Posterior vena cava (tissue), 2 donors: ENCODE results near the gene SYTL3. TPM values are rescaled to one million over a fixed set of nuclear protein-coding genes. Genes with fewer than 3 reads are reported as not detected.

Experiments used
- DNase-seq: peaks from one replicate; pipeline ENCODE4 v3.0.0-alpha.2; 2020; ENCODE audit warnings: low spot score
- intact Hi-C, 2 donors: fragments of 100-400 bp; cut with DNase I; formaldehyde crosslinking; loops; one replicate each; pipeline versions ENCODE4 v1.14.1 to v1.14.2; 2022 to 2023
- total RNA-seq, 2 donors: library from RNA; stranded (reverse); fragmentation: NEBNext Ultra II Directional; extraction: Animal tissue kit (Norgen Biotek cat#: 25700); gene quantifications; one replicate each; pipeline ENCODE4 v1.2.1, GENCODE V29; 2021
- donor health status: DM: yes; HTN: yes; CAD: no.
- donor health status: DM: yes; HTN: yes; CAD: no.

SYTL3 gene
- total RNA-seq, 2 donors from 2014 or later = 2.0 to 6.5 TPM

DNA sequence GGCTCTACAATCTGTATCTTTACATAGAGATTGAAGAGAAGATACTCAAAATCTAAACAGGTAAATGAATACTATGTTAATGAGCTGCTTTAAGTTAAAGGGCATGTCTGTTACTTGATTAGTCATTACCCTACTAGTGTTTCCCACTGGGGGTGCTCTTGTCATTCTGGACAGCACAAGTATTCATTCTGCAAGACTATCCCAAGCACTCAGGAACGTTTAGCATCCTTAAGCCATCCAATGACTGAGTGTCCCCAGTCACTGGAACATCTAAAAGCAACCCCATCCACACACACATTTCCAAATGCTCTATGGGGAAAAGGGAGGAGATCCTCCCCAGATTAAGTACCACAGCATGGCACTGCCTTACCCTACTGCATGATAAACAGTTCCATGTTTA, 143.6 kb downstream of the SYTL3 start:
- intact Hi-C loops = no loop called here

GRCh38 chr6:158795516-158795915, 145.7 kb downstream of the SYTL3 start:
- intact Hi-C loops = no loop called here
- DNase-seq = no peak

More for the DNA sequence above, 143.6 kb downstream of the SYTL3 start:
- DNase-seq = no peak

DNA sequence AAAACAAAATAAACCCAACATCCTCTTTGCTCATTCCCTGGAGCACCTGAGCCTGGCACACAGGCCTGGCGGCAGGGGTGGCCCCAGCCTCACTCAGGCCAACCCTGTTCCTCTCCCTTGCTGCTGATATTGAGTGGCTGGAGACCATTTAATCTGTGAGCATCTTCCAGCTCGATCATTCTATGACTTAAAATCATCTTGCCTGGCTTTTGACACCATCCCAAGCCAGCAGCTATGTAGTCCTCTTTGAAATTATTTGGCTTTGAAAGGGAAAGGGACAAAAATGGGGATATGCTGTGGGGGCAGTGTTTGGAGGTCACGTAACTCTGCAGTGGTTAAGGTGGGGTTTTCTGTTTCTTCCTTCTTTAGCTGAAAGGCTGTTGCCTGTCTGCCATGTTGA, 146.5 kb downstream of the SYTL3 start:
- no peak for DNase-seq
- intact Hi-C loops = no loop called here

- DNase-seq = no peak
- intact Hi-C loops = no loop called here
Observed at GRCh38 chr6:158797331-158798310, 147.8 kb downstream of the SYTL3 start.

DNA sequence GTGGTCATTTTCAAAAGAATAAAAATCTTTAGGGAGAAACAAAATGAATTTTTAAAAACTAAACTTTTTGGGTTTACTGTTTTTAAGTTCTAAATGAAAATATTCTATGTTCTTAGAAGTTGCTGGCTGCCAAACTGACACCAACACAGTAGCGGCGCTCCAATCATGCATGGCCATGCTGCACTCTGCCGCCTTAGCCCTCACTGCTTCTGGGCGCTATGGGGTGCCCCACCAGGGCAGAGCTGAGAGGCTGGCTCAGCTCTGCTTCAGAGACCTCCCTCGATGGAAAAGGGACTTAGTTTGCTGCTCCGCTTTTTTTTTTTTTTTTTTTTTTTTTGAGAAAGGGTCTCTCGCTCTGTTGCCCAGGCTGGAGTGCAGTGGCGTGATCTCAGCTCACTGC, 148.5 kb downstream of the SYTL3 start:
- intact Hi-C loops = no loop called here
- no peak for DNase-seq

DNA sequence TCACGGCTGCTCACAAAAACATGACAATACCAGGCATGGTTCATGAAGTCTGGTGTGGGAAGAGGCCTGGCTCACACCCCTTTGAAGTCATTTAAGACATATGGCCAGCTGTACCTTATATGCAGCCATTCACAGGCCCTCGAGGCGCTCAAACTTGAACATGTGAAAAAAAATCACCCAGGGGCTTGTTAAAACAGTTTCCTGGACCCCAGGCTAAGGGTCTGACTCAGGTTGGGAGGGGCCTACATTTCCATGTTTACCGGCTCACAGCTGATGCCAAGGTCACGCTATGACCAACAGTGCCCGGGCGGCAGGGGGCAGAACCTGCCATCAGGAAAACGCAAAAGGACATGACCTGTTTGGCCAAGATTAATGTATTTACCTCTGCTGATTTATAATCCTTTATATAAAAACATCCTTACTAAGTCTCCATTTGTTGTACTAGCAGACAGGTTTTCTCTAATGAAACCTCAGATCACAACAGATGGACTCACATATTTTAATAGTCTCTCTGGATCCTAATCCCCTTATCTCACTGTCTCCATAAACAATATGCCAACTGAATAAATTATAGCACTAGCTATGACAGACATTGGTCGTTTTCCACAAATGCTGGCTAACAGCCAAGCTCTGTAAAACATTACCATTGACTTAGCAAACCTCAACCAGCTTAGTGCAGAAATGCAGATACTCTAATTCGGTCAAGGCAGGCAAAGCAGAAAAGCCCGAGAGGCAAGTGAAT, 149.4 kb downstream of the SYTL3 start:
- intact Hi-C loops = no loop called here
- no peak for DNase-seq

- DNase-seq = no peak
- intact Hi-C loops = loop anchor here in 1 of 2 donors (1.0 kb wide), 1 partner anchor 29 kb away; no protein-coding TSS in a partner anchor
Observed at GRCh38 chr6:158801655-158802294, 151.9 kb downstream of the SYTL3 start.

GRCh38 chr6:158803733-158804143, 153.9 kb downstream of the SYTL3 start:
- no peak for DNase-seq
- intact Hi-C loops = no loop called here

DNA sequence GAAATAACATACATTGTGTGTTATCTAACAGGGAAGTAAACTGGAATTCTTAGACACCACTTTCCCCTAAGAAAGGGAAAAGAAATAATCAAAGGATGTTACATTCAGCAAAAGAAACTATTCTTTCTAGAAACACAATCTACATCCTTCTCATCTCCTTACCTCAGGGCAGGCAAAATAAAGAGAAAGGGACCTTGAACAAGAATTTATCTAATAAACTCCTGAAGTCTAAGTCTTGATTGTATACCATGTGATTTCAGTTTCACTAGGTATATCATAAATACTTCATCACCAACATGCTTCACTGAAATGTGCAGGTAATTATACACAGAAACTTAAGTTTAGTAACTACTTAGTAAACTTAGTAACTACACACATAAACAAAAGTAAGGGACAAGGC, 154.4 kb downstream of the SYTL3 start:
- DNase-seq = no peak
- intact Hi-C loops = no loop called here

DNA sequence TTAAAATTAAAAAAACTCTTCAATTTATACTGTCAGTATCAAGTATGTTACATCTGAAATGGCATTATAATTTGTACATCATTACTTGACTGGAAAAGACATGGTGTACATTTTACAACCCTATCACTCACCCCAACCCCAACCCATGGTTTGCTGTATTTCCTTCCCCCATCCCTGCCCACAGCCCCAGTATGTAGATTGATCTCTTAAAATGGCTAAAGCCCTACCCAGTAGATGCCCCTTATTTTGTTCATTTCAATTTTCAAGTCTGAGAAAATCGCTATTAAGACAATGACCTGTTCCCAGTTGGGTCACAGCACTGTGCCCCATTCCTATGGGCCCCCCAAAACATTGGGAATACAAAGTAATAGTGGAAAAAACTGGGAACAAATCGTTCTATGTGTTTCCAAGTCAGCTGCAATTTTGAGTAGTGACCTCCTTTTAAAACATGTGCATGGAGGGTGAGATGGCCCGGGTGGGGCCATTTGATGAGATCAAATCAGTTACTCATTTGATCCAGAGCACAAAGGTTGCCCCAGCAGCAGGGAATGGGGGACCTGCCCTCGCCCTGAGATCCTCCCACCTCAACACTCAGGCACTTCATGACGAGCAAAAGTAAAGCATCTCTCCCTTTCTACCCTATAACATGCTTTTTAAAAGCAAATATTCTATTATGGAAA, 156.0 kb downstream of the SYTL3 start:
- no peak for DNase-seq
- intact Hi-C loops = no loop called here

- intact Hi-C loops = no loop called here
- DNase-seq = no peak
Observed at GRCh38 chr6:158807515-158808441, 157.9 kb downstream of the SYTL3 start.

DNA sequence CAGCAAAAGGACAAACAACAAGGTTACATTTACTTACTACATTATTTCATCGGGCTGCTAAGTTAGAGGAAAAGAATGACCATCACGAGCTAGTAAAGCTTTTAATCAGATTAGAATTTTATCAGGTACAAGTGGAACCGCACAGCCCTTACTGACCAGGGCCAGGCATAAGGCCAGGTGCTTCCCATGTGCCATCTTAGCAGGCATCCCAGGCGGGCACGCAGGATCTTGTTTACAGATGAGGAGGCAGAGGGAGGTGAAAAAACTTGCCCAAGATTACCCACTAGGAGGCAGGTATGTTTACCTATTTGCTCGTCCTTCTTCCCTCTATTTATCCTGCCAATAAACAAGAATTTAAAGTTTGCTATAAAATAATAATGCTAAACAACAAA, 158.6 kb downstream of the SYTL3 start:
- no peak for DNase-seq
- intact Hi-C loops = no loop called here

DNA sequence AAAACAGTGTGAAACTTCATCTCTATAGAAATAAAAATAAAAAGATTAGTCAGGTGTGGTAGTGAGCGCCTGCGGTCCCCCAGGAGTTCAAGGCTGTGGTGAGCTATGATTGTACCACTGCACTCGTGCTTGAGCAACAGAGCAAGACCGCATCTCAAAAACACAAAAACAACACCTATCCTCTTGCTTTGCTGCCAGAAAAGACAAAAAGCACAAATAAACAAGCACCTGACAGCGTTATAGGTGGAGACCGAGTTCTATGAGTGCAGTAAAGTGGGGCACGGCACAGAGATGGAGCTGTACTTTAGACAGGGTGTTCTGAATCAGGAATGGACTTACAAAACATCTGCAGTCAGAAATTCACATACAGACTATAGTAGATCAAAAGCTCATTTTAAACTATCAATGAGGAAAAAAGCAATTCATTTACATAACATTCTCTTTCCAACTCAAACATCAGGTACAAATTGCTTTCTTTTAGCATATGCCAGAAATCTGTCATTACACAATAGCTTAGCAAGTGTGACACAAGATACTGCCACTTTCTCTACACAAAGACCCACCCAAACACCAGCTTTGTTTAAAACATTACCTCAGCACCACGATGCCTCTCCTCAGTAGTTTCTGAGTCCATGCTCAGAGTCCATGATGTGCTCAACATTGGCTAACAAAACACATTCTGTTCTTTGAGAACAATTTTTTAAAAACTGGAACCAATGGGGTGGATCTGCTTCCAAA, 159.3 kb downstream of the SYTL3 start:
- DNase-seq = no peak

GRCh38 chr6:158810155-158811095, 160.6 kb downstream of the SYTL3 start:
- DNase-seq = no peak
- intact Hi-C loops = loop anchor here in 1 of 2 donors (10.0 kb wide), 1 partner anchor 106 kb away; no protein-coding TSS in a partner anchor

More for the DNA sequence above, 159.3 kb downstream of the SYTL3 start:
- intact Hi-C loops = no loop called here

DNA sequence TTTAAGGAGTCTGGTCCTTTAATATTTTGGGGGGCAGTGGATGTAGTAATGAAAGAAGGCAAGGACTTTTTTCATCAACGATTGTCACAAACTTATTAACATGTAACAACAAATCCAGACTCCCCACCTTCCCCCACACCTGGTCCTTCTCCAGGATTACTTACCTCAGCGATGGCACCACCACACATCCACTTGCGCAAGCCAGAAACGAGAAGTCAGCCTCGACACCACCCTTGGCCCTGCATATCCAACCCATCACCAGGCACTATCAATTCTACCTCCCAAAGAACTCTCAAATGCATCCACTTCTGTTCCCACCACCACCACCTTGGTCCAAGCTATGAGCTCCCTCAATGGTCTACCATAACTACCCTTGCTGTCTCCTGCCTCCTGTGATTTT, 162.8 kb downstream of the SYTL3 start:
- intact Hi-C loops = loop anchor here in 1 of 2 donors (10.0 kb wide), 1 partner anchor 108 kb away; no protein-coding TSS in a partner anchor
- no peak for DNase-seq

GRCh38 chr6:158813032-158813431, 163.2 kb downstream of the SYTL3 start:
- DNase-seq = no peak
- intact Hi-C loops = loop anchor here in 1 of 2 donors (10.0 kb wide), 1 partner anchor 108 kb away; no protein-coding TSS in a partner anchor
